CD14-positive monocyte (primary cell): ENCODE results near the gene DKKL1. TPM values are rescaled to one million over a fixed set of nuclear protein-coding genes. Genes with fewer than 3 reads are reported as not detected.

Experiments used
- DNase-seq, 3 donors: peaks; one replicate each; pipeline ENCODE4 v3.0.0-alpha.2; 2011 to 2022
- H2AFZ ChIP-seq: 2 replicates; pipeline ENCODE4 v1.6.0; 2012; ENCODE audit warnings: mild to moderate bottlenecking, low read depth, low read length, inconsistent platforms; ENCODE audit not compliant: insufficient read depth, poor library complexity, severe bottlenecking
- H3K27ac ChIP-seq, 2 donors: 1 replicate in 1 of 2; 2 replicates in 1 of 2; pipeline ENCODE4 v1.5.1; 2012 to 2013; ENCODE audit warnings: low read length in 2 of 2, control low read depth in 1 of 2, inconsistent platforms in 1 of 2, low read depth in 1 of 2, mild to moderate bottlenecking in 1 of 2
- H3K27me3 ChIP-seq, 2 donors: one replicate each; pipeline versions ENCODE4 v1.6.0 to v1.6.1; 2011 to 2013; ENCODE audit warnings: low read length in 2 of 2; ENCODE audit not compliant: control insufficient read depth in 2 of 2, insufficient read depth in 2 of 2
- H3K36me3 ChIP-seq, 2 donors: replicated peaks in 1 of 2; 1 replicate in 1 of 2; 2 replicates in 1 of 2; pipeline versions ENCODE4 v1.5.1 to v1.6.1; 2012 to 2013; ENCODE audit warnings: low read length in 2 of 2, control low read depth in 1 of 2, inconsistent platforms in 1 of 2, mild to moderate bottlenecking in 1 of 2; ENCODE audit not compliant: insufficient read depth in 2 of 2, control insufficient read depth in 1 of 2
- H3K4me1 ChIP-seq, 2 donors: 1 replicate in 1 of 2; 2 replicates in 1 of 2; pipeline versions ENCODE4 v1.5.1 to v1.6.1; 2012 to 2013; ENCODE audit warnings: low read length in 2 of 2, control low read depth in 1 of 2, inconsistent platforms in 1 of 2, mild to moderate bottlenecking in 1 of 2, moderate library complexity in 1 of 2; ENCODE audit not compliant: insufficient read depth in 2 of 2, control insufficient read depth in 1 of 2
- H3K4me2 ChIP-seq: replicated peaks from 2 replicates; pipeline ENCODE3; 2012; ENCODE audit warnings: low read length, moderate library complexity, mild to moderate bottlenecking; ENCODE audit not compliant: poor library complexity, severe bottlenecking; ENCODE audit errors: extremely low read depth
- H3K4me3 ChIP-seq, 3 experiments: fragments of 200-600 bp in 1 of 3; sonication (generic) in 1 of 3; replicated peaks in 1 of 3; 1 replicate in 2 of 3; 2 replicates in 1 of 3; pipeline ENCODE4 v1.5.1; 2011 to 2013; ENCODE audit warnings: low read length in 3 of 3, mild to moderate bottlenecking in 3 of 3, control low read depth in 2 of 3, low read depth in 2 of 3, inconsistent platforms in 1 of 3, moderate library complexity in 1 of 3
- H3K79me2 ChIP-seq: 2 replicates; pipeline ENCODE4 v1.6.0; 2012; ENCODE audit warnings: mild to moderate bottlenecking, control low read depth, inconsistent platforms, low read length, moderate library complexity; ENCODE audit not compliant: insufficient read depth
- H3K9ac ChIP-seq: 2 replicates; pipeline ENCODE4 v1.6.0; 2017; ENCODE audit warnings: low read length, mild to moderate bottlenecking; ENCODE audit not compliant: insufficient read depth, poor library complexity, severe bottlenecking
- H3K9me3 ChIP-seq, 2 donors: replicated peaks in 1 of 2; 1 replicate in 1 of 2; 2 replicates in 1 of 2; pipeline versions ENCODE4 v1.5.1 to v1.6.1; 2012 to 2013; ENCODE audit warnings: low read length in 2 of 2, control low read depth in 1 of 2; ENCODE audit not compliant: control insufficient read depth in 1 of 2, insufficient read depth in 1 of 2
- H4K20me1 ChIP-seq: 2 replicates; pipeline ENCODE4 v1.6.0; 2012; ENCODE audit warnings: mild to moderate bottlenecking, low read length, control low read depth, moderate library complexity; ENCODE audit not compliant: insufficient read depth
- H3K27ac Mint-ChIP-seq, 7 donors: one replicate each; pipeline ENCODE4 v1.8.0; 2020; ENCODE audit warnings: mild to moderate bottlenecking in 7 of 7, mixed read lengths in 7 of 7, moderate library complexity in 6 of 7, inconsistent platforms in 2 of 7
- H3K27me3 Mint-ChIP-seq, 3 donors: one replicate each; pipeline ENCODE4 v1.8.0; 2021 to 2022; ENCODE audit warnings: low read depth in 3 of 3, mild to moderate bottlenecking in 3 of 3, mixed read lengths in 3 of 3, moderate library complexity in 3 of 3, inconsistent platforms in 1 of 3
- H3K36me3 Mint-ChIP-seq, 2 donors: one replicate each; pipeline ENCODE4 v1.8.0; 2020; ENCODE audit warnings: mixed read lengths in 2 of 2, inconsistent platforms in 1 of 2, mild to moderate bottlenecking in 1 of 2
- H3K4me1 Mint-ChIP-seq: one replicate; pipeline ENCODE4 v1.8.0; 2020; ENCODE audit warnings: mild to moderate bottlenecking, mixed read lengths
- H3K4me3 Mint-ChIP-seq, 2 donors: one replicate each; pipeline ENCODE4 v1.8.0; 2020; ENCODE audit warnings: mild to moderate bottlenecking in 2 of 2, mixed read lengths in 2 of 2, moderate library complexity in 1 of 2
- H3K9me3 Mint-ChIP-seq, 7 donors: one replicate each; pipeline ENCODE4 v1.8.0; 2020 to 2022; ENCODE audit warnings: mixed read lengths in 7 of 7, mild to moderate bottlenecking in 6 of 7, moderate library complexity in 6 of 7, inconsistent platforms in 2 of 7
- WGBS: methylation state at CpG from one replicate; pipeline ENCODE4 v1.1.5; 2013; ENCODE audit warnings: missing lambda C conversion rate; ENCODE audit not compliant: insufficient coverage; 5-methylcytosine and 5-hydroxymethylcytosine counted together
- intact Hi-C, 2 donors: fragments of 100-400 bp; cut with micrococcal nuclease; formaldehyde crosslinking; loops; one replicate each; pipeline versions ENCODE4 v1.15.0 to v1.15.1; 2023
- polyA plus RNA-seq, 3 donors: library from polyadenylated mRNA; depleted of rRNA in 1 of 3; unstranded in 2 of 3; stranded (reverse) in 1 of 3; fragments of 300-500 nt in 2 of 3; fragments of >200 nt in 1 of 3; fragmentation: Illumina TruSeq in 2 of 3; gene quantifications; 1 replicate in 2 of 3; 2 replicates in 1 of 3; pipeline ENCODE4 v1.2.3, GENCODE V29; 2012 to 2021
- TF ChIP-seq, protein P1 (sequence below): fragments of 200-600 bp; IDR thresholded peaks from one replicate; pipeline ENCODE4 v1.8.0; 2022; ENCODE audit warnings: antibody characterized with exemption, mild to moderate bottlenecking

The DKKL1 gene
- polyA plus RNA-seq, 3 donors: not detected

DNA sequence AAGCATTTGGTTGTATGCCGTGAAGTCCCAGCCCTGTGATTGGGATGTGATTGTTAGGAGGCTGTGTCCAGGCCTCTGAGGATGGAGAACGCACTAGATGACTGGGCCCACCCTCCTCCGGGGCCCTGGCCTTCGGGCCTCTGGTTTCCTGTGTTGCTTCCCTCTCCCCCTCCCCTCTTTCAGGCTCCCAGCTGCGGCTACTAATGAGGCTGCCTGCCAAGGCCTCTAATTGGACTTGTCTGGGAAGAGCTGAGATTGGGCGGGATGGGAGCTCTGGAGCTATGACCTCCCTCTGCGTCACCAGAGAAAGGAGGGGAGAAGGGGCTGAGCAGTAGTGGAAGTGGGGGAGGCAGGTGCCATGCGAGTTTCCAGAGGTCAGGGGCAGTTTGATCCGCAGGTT, 49.7 kb downstream of the DKKL1 start:
- H3K27ac ChIP-seq: no peak overlapping the region
- Mint-ChIP-seq H3K4me1 (peaks cover 34% of the 10 kb centered on the region), H3K9me3 (peaks cover 0 to 5% (median 0%) of the 10 kb centered on the region in 7 donors), H3K27me3 (peaks cover 8 to 14% (median 10%) of the 10 kb centered on the region in 3 donors), H3K36me3 (no peaks in the 10 kb centered on the region), H3K4me3 (no peak overlapping the region), H3K27ac (no peak overlapping the region)
- TF ChIP-seq, protein P1, sequence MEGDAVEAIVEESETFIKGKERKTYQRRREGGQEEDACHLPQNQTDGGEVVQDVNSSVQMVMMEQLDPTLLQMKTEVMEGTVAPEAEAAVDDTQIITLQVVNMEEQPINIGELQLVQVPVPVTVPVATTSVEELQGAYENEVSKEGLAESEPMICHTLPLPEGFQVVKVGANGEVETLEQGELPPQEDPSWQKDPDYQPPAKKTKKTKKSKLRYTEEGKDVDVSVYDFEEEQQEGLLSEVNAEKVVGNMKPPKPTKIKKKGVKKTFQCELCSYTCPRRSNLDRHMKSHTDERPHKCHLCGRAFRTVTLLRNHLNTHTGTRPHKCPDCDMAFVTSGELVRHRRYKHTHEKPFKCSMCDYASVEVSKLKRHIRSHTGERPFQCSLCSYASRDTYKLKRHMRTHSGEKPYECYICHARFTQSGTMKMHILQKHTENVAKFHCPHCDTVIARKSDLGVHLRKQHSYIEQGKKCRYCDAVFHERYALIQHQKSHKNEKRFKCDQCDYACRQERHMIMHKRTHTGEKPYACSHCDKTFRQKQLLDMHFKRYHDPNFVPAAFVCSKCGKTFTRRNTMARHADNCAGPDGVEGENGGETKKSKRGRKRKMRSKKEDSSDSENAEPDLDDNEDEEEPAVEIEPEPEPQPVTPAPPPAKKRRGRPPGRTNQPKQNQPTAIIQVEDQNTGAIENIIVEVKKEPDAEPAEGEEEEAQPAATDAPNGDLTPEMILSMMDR: no peak
- no peak overlapping the region for H3K4me3 ChIP-seq
- no peaks in the 10 kb centered on the region for H3K36me3 ChIP-seq
- no peaks in the 10 kb centered on the region for H3K9me3 ChIP-seq
- H3K9ac ChIP-seq: no peak overlapping the region
- DNase-seq: no peak
- peaks cover 15 to 17% of the 10 kb centered on the region in 2 donors for H3K4me1 ChIP-seq
- no peaks in the 10 kb centered on the region for H4K20me1 ChIP-seq
- H2AFZ ChIP-seq: no peak overlapping the region
- WGBS: 98% methylated on average over 4 of the region's 9 CpGs
- no peaks in the 10 kb centered on the region for H3K27me3 ChIP-seq
- intact Hi-C loops: no loop called here
- no peaks in the 10 kb centered on the region for H3K79me2 ChIP-seq
- no peak overlapping the region for H3K4me2 ChIP-seq

DNA sequence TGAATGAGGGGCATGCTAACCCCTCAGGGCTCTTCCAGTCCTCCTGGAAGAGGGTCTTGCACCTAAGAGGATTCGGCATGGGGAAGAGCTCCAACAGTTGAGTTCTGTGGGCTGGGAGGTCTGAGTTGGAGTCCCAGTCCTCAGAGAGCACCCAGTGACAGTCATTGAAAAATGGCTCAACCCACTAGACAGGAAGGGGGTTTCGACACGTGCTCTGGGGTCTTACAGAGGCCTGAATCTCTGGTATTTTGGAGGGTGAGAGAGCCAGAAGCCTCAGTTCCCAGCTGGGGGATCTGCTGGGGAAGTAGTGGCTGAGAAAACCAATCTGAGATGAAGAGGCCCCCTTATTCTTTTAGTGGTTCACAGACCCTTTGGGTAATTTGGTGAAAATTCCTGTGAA, 50.6 kb downstream of the DKKL1 start:
- H3K36me3 Mint-ChIP-seq: no peaks in the 10 kb centered on the region
- Histone ChIP-seq H3K4me3 (no peak overlapping the region), H3K36me3 (no peaks in the 10 kb centered on the region), H3K4me1 (peaks cover 8 to 10% of the 10 kb centered on the region in 2 donors), H2AFZ (no peak overlapping the region), H3K79me2 (no peaks in the 10 kb centered on the region), H3K4me2 (no peak overlapping the region), H3K27me3 (peaks cover 2% of the 10 kb centered on the region in 2 donors), H4K20me1 (no peaks in the 10 kb centered on the region), H3K9ac (no peak overlapping the region), H3K9me3 (no peaks in the 10 kb centered on the region), H3K27ac (no peak overlapping the region)
- H3K4me3 Mint-ChIP-seq: no peak overlapping the region
- H3K27me3 Mint-ChIP-seq: peaks cover 12 to 18% (median 15%) of the 10 kb centered on the region in 3 donors
- TF ChIP-seq, protein P1: no peak
- H3K4me1 Mint-ChIP-seq: peaks cover 26% of the 10 kb centered on the region
- peaks cover 0 to 4% (median 0%) of the 10 kb centered on the region in 7 donors for H3K9me3 Mint-ChIP-seq
- intact Hi-C loops: no loop called here
- DNase-seq: no peak
- no peak overlapping the region for H3K27ac Mint-ChIP-seq
- 57% methylated on average over 3 of the region's 3 CpGs for WGBS
